ENCODE measurements around the gene LRP6. TPM values are rescaled to one million over a fixed set of nuclear protein-coding genes. Genes with fewer than 3 reads are reported as not detected.

The LRP6 gene
- total and polyA plus RNA-seq, 4 donors: 14.7 to 76.8 (median 23.2) TPM

- TF ChIP-seq MAX (IDR thresholded peaks at IDR 0.05): no peak
Measured at GRCh38 chr12:12272869-12273268, 6.0 kb upstream of the LRP6 start (continued).

GRCh38 chr12:12270226-12270625 is 3.4 kb upstream of the LRP6 start:
- WGBS: 97% methylated on average over 6 of the region's 6 CpGs
- no peaks in the 10 kb centered on the region for H3K27me3 ChIP-seq (ENCODE audit: control insufficient read depth in 4 of 4, insufficient read depth in 4 of 4, low read length in 3 of 4)
- no peaks in the 10 kb centered on the region for H3K36me3 ChIP-seq (ENCODE audit: control insufficient read depth in 4 of 4, insufficient read depth in 3 of 4, low read depth in 1 of 4, low read length in 3 of 4)
- peaks cover 0 to 6% (median 0%) of the 10 kb centered on the region in 4 donors for H3K4me1 ChIP-seq (ENCODE audit: control insufficient read depth in 4 of 4, insufficient read depth in 4 of 4, low read length in 3 of 4)
- H3K9me3 ChIP-seq (ENCODE audit: control insufficient read depth in 4 of 4, low read length in 3 of 4): no peaks in the 10 kb centered on the region
- H3K27ac ChIP-seq (ENCODE audit: low read depth in 1 of 2, low read length in 2 of 2): no peak overlapping the region
- no peak overlapping the region for H3K9ac ChIP-seq (ENCODE audit: low read depth in 1 of 2, low read length in 2 of 2)
- H3K4me3 ChIP-seq (ENCODE audit: low read depth in 1 of 3, low read length in 3 of 3): no peak overlapping the region
- no peak for DNase-seq (ENCODE audit: low spot score)
- TF ChIP-seq SP1 (IDR thresholded peaks at IDR 0.05) (no peak), TAF1 (conservative IDR thresholded peaks at IDR 0.05) (no peak), HNF4A (conservative IDR thresholded peaks at IDR 0.05) (no peak), EGR1 (IDR thresholded peaks at IDR 0.05; ENCODE audit: low read depth in 2 of 2) (no peak), HNF4G (IDR thresholded peaks at IDR 0.05) (no peak), YY1 (IDR thresholded peaks at IDR 0.05) (no peak), FOXA2 (IDR thresholded peaks at IDR 0.05) (no peak)

GRCh38 chr12:12267742-12268200 is 927 bp upstream of the LRP6 start:
- no peak for DNase-seq (ENCODE audit: low spot score)
- Histone ChIP-seq H3K27ac (ENCODE audit: low read depth in 1 of 2, low read length in 2 of 2) (peak overlapping the region; percentile 95 to 99), H3K4me3 (ENCODE audit: low read depth in 1 of 3, low read length in 3 of 3) (peak overlapping the region; percentile 11 to 76 (median 72)), H3K36me3 (ENCODE audit: control insufficient read depth in 4 of 4, insufficient read depth in 3 of 4, low read depth in 1 of 4, low read length in 3 of 4) (no peaks in the 10 kb centered on the region), H3K9ac (ENCODE audit: low read depth in 1 of 2, low read length in 2 of 2) (peak overlapping the region; percentile 4 to 88), H3K9me3 (ENCODE audit: control insufficient read depth in 4 of 4, low read length in 3 of 4) (no peaks in the 10 kb centered on the region), H3K27me3 (ENCODE audit: control insufficient read depth in 4 of 4, insufficient read depth in 4 of 4, low read length in 3 of 4) (no peaks in the 10 kb centered on the region), H3K4me1 (ENCODE audit: control insufficient read depth in 4 of 4, insufficient read depth in 4 of 4, low read length in 3 of 4) (peaks cover 6 to 21% (median 9%) of the 10 kb centered on the region in 4 donors)
- TF ChIP-seq JUND (IDR thresholded peaks at IDR 0.05): no peak
- no peak for TF ChIP-seq YY1 (IDR thresholded peaks at IDR 0.05)
- TF ChIP-seq RAD21 (IDR thresholded peaks at IDR 0.05): peak in 1 of 2 donors; percentile 17
- no peak for TF ChIP-seq CTCF (IDR thresholded peaks at IDR 0.05; ENCODE audit: low read depth, low read length, missing input control)
- TF ChIP-seq MAX (IDR thresholded peaks at IDR 0.05): no peak
- TF ChIP-seq HNF4G (IDR thresholded peaks at IDR 0.05): no peak
- TF ChIP-seq ZBTB33 (IDR thresholded peaks at IDR 0.05): no peak
- WGBS: 20% methylated on average over 6 of the region's 6 CpGs
